HEK293 (cell line): Measurements from ENCODE around the gene HES2.

ENCODE experiments used
- CTCF ChIA-PET: fragments of 350-600 bp; formaldehyde crosslinking; extraction: SDS; loops from one replicate; lab custom pipeline; 2021; ENCODE audit warnings: antibody characterized with exemption; lab: Yijun Ruan, JAX
- POLR2A ChIA-PET: fragments of 300-600 bp; formaldehyde crosslinking; extraction: SDS; loops from one replicate; lab custom pipeline; 2020; ENCODE audit warnings: antibody characterized with exemption, inconsistent platforms; lab: Yijun Ruan, JAX
- H3K27ac ChIP-seq: fragments of 200-500 bp; sonication (Bioruptor generic); 2 replicates; pipeline ENCODE4 v1.5.1; 2014; ENCODE audit warnings: low read depth, low read length, control low read depth, inconsistent platforms; ENCODE audit errors: extremely low read depth
- H3K36me3 ChIP-seq, 2 experiments: fragments of 200-500 bp in 1 of 2; sonication (Bioruptor generic) in 1 of 2; 1 replicate in 1 of 2; 2 replicates in 1 of 2; pipeline ENCODE4 v1.5.1; 2014 to 2017; ENCODE audit warnings: inconsistent platforms in 2 of 2, low read length in 2 of 2; ENCODE audit not compliant: control insufficient read depth in 2 of 2, insufficient read depth in 1 of 2
- H3K4me1 ChIP-seq: fragments of 200-500 bp; sonication (Bioruptor generic); 2 replicates; pipeline ENCODE4 v1.5.1; 2014; ENCODE audit warnings: mild to moderate bottlenecking, low read length, inconsistent platforms; ENCODE audit not compliant: control insufficient read depth, insufficient read depth
- H3K4me3 ChIP-seq: 2 replicates; pipeline ENCODE4 v1.5.1; 2011; ENCODE audit warnings: low read depth, mild to moderate bottlenecking, control low read depth, low read length, moderate library complexity
- H3K9me3 ChIP-seq: fragments of 200-500 bp; sonication (Bioruptor generic); 2 replicates; pipeline ENCODE4 v1.5.1; 2014; ENCODE audit warnings: low read depth, low read length, inconsistent platforms; ENCODE audit not compliant: control insufficient read depth, insufficient read depth
- GLI2 ChIP-seq: fragments of 450-650 bp; formaldehyde crosslinking; IDR thresholded peaks from 2 replicates; pipeline ENCODE4; 2017; ENCODE audit warnings: missing biosample characterization, missing genetic modification characterization, low read depth, borderline replicate concordance
- GLIS1 ChIP-seq: fragments of 450-650 bp; formaldehyde crosslinking; IDR thresholded peaks from 2 replicates; pipeline ENCODE4 v1.5.1; 2016; ENCODE audit warnings: missing biosample characterization, missing genetic modification characterization
- GLIS2 ChIP-seq: fragments of 450-650 bp; formaldehyde crosslinking; IDR thresholded peaks from 2 replicates; pipeline ENCODE4 v1.5.1; 2016; ENCODE audit warnings: missing biosample characterization, missing genetic modification characterization
- PBX3 ChIP-seq: sonication (generic); formaldehyde crosslinking; IDR thresholded peaks from 2 replicates; pipeline ENCODE4 v1.8.1; 2022; ENCODE audit warnings: mild to moderate bottlenecking, moderate library complexity, missing genetic modification reagents
- SP7 ChIP-seq: fragments of 450-650 bp; formaldehyde crosslinking; IDR thresholded peaks from 2 replicates; pipeline ENCODE4 v1.5.1; 2016; ENCODE audit warnings: missing biosample characterization, missing genetic modification characterization
- ZFP69B ChIP-seq: fragments of 450-650 bp; formaldehyde crosslinking; IDR thresholded peaks from 2 replicates; pipeline ENCODE4 v1.5.1; 2016; ENCODE audit warnings: missing biosample characterization, missing genetic modification characterization
- ZIC2 ChIP-seq: fragments of 450-650 bp; formaldehyde crosslinking; IDR thresholded peaks from 2 replicates; pipeline ENCODE4 v1.5.1; 2016; ENCODE audit warnings: missing biosample characterization, missing genetic modification characterization
- ZNF10 ChIP-seq: fragments of 450-650 bp; formaldehyde crosslinking; IDR thresholded peaks from 2 replicates; pipeline ENCODE4 v1.5.1; 2017; ENCODE audit warnings: missing biosample characterization, missing genetic modification characterization
- ZNF146 ChIP-seq: fragments of 450-650 bp; formaldehyde crosslinking; IDR thresholded peaks from 2 replicates; pipeline ENCODE4 v1.5.1; 2016; ENCODE audit warnings: missing biosample characterization, missing genetic modification characterization
- ZNF169 ChIP-seq: fragments of 450-650 bp; formaldehyde crosslinking; IDR thresholded peaks from 2 replicates; pipeline ENCODE4 v1.5.1; 2016; ENCODE audit warnings: missing biosample characterization, missing genetic modification characterization
- ZNF513 ChIP-seq: fragments of 450-650 bp; IDR thresholded peaks from 2 replicates; pipeline ENCODE4 v1.5.1; 2018; ENCODE audit warnings: missing biosample characterization, missing genetic modification characterization
- ZNF548 ChIP-seq: fragments of 450-650 bp; formaldehyde crosslinking; IDR thresholded peaks from 2 replicates; pipeline ENCODE4 v1.5.1; 2016; ENCODE audit warnings: missing biosample characterization, missing genetic modification characterization
- ZNF600 ChIP-seq: fragments of 450-650 bp; formaldehyde crosslinking; IDR thresholded peaks from 2 replicates; pipeline ENCODE4 v1.5.1; 2016; ENCODE audit warnings: missing biosample characterization, missing genetic modification characterization

HES2 gene

GRCh38 chr1:6468729-6469461 is 49.2 kb upstream of the HES2 start:
- POLR2A ChIA-PET = interaction anchor here (1.0 kb wide), 1 partner anchor 24 kb away, joined by 3 read pairs; no protein-coding TSS in a partner anchor
- H3K36me3 ChIP-seq = peaks cover 0 to 71% of the 10 kb centered on the region in 2 experiments; a peak in 1 of 3 replicates
- TF ChIP-seq ZNF600 = 0 out of 2 replicates have a peak, but pooled peaks have one; percentile 20
- no peak for TF ChIP-seq ZFP69B (tag by site-specific recombination)
- no peak for TF ChIP-seq SP7 (tag by site-specific recombination)
- no peak for TF ChIP-seq ZNF146 (tag by site-specific recombination)
- TF ChIP-seq ZNF513 (tag by site-specific recombination) = peak; percentile 80
- no peak for TF ChIP-seq ZNF548 (tag by site-specific recombination)
- no peak overlapping the region for H3K4me3 ChIP-seq
- CTCF ChIA-PET = interaction anchor here (0.6 to 1.8 kb wide), 4 partner anchors 8 to 72 kb away, joined by 3 to 6 read pairs (median 4); no protein-coding TSS in a partner anchor
- no peak overlapping the region for H3K27ac ChIP-seq
- H3K9me3 ChIP-seq = no peaks in the 10 kb centered on the region
- H3K4me1 ChIP-seq = no peaks in the 10 kb centered on the region

GRCh38 chr1:6467744-6468688 is 48.3 kb upstream of the HES2 start:
- H3K36me3 ChIP-seq = peaks cover 0 to 68% of the 10 kb centered on the region in 2 experiments; a peak in 1 of 3 replicates
- POLR2A ChIA-PET = interaction anchor here (0.6 to 1.0 kb wide), 2 partner anchors 23 to 25 kb away, joined by 3 to 4 read pairs; no protein-coding TSS in a partner anchor
- TF ChIP-seq GLIS2 (tag by site-specific recombination) (0 out of 2 replicates have a peak, but pooled peaks have one; percentile 5), GLI2 (tag by site-specific recombination) (no peak)

GRCh38 chr1:6467224-6467623 is 47.5 kb upstream of the HES2 start:
- CTCF ChIA-PET = interaction anchor here (1.8 kb wide), 1 partner anchor 28 kb away, joined by 6 read pairs; no protein-coding TSS in a partner anchor

More at GRCh38 chr1:6467744-6468688, 48.3 kb upstream of the HES2 start:
- no peaks in the 10 kb centered on the region for H3K4me1 ChIP-seq
- no peak overlapping the region for H3K27ac ChIP-seq
- H3K4me3 ChIP-seq = no peak overlapping the region
- no peaks in the 10 kb centered on the region for H3K9me3 ChIP-seq
- CTCF ChIA-PET = interaction anchor here (0.8 to 1.8 kb wide), 3 partner anchors 9 to 29 kb away, joined by 3 to 6 read pairs (median 4); no protein-coding TSS in a partner anchor

More at GRCh38 chr1:6467224-6467623, 47.5 kb upstream of the HES2 start:
- no peak overlapping the region for H3K4me3 ChIP-seq
- no peaks in the 10 kb centered on the region for H3K4me1 ChIP-seq
- H3K36me3 ChIP-seq = peaks cover 0 to 68% of the 10 kb centered on the region in 2 experiments; a peak in 1 of 3 replicates
- TF ChIP-seq ZNF169 = no peak
- TF ChIP-seq GLIS1 = peak; percentile 36; the same call in 1 of the 2 replicates
- no peak for TF ChIP-seq PBX3 (CRISPR knock-in tag)
- peak; percentile 8; the same call in 1 of the 2 replicates for TF ChIP-seq ZIC2 (tag by site-specific recombination)
- 0 out of 2 replicates have a peak, but pooled peaks have one; percentile 27 for TF ChIP-seq ZNF10 (tag by site-specific recombination)
- peak; percentile 24; the same call in 1 of the 2 replicates for TF ChIP-seq ZNF600
- no peak overlapping the region for H3K27ac ChIP-seq
- POLR2A ChIA-PET = no interaction called here
- no peaks in the 10 kb centered on the region for H3K9me3 ChIP-seq
